Stimulated activated CD4-positive, alpha-beta T cell treated with anti-CD3 and anti-CD28 coated beads, Interleukin-15, amount 100 ng/mL, for 1 hour (primary cell): ENCODE measurements around the gene LDLRAP1.

Source experiments
- DNase-seq, 2 donors: peaks; one replicate each; pipeline ENCODE4 v3.0.0-alpha.2; 2020; ENCODE audit warnings: low read depth in 1 of 2, low spot score in 1 of 2

Gene LDLRAP1

GRCh38 chr1:25523542-25523941, 19.9 kb upstream of the LDLRAP1 start:
- DNase-seq, result no peak

GRCh38 chr1:25524568-25525360, 18.6 kb upstream of the LDLRAP1 start:
- no peak for DNase-seq

- DNase-seq, result no peak
These were observed 18.1 kb upstream of the LDLRAP1 start for GRCh38 chr1:25525361-25525688.

- no peak for DNase-seq
These were observed 16.7 kb upstream of the LDLRAP1 start for GRCh38 chr1:25526753-25527152.

- no peak for DNase-seq
These were observed 16.1 kb upstream of the LDLRAP1 start for GRCh38 chr1:25527226-25527846.

- DNase-seq, result no peak
These were observed 15.3 kb upstream of the LDLRAP1 start for GRCh38 chr1:25527946-25528595.

- DNase-seq, result no peak
These were observed 14.4 kb upstream of the LDLRAP1 start for GRCh38 chr1:25528881-25529517.

GRCh38 chr1:25529518-25530185, 13.8 kb upstream of the LDLRAP1 start:
- DNase-seq, result no peak

GRCh38 chr1:25530186-25531081, 13.0 kb upstream of the LDLRAP1 start:
- DNase-seq, result no peak

GRCh38 chr1:25531082-25531461, 12.3 kb upstream of the LDLRAP1 start:
- DNase-seq, result no peak

- no peak for DNase-seq
These were observed 10.4 kb upstream of the LDLRAP1 start for GRCh38 chr1:25532970-25533369.

GRCh38 chr1:25533775-25534409, 9.5 kb upstream of the LDLRAP1 start:
- no peak for DNase-seq

GRCh38 chr1:25534410-25534788, 9.0 kb upstream of the LDLRAP1 start:
- DNase-seq, result no peak

GRCh38 chr1:25536124-25536523, 7.3 kb upstream of the LDLRAP1 start:
- no peak for DNase-seq

- DNase-seq, result no peak
These were observed 6.1 kb upstream of the LDLRAP1 start for GRCh38 chr1:25537153-25537831.

- DNase-seq, result no peak
These were observed 5.1 kb upstream of the LDLRAP1 start for GRCh38 chr1:25538191-25538767.

GRCh38 chr1:25540750-25541342, 2.6 kb upstream of the LDLRAP1 start:
- no peak for DNase-seq

GRCh38 chr1:25541425-25541824, 2.0 kb upstream of the LDLRAP1 start:
- no peak for DNase-seq
